Bronchial smooth muscle cell (primary cell): ENCODE data around the gene DDX39B. TPM values are rescaled to one million over a fixed set of nuclear protein-coding genes. Genes with fewer than 3 reads are reported as not detected.

Source experiments
- total RNA-seq: library from RNA; depleted of rRNA; stranded (reverse); fragments of >200 nt; gene quantifications from 2 replicates; pipeline ENCODE4 v1.2.1, GENCODE V29; 2014

Gene DDX39B
- 324 and 339 TPM in 2 replicates for total RNA-seq

GRCh38 chr6:31541658-31542521, at the start of gene DDX39B:
TSS of gene DDX39B (minus strand) at chr6:31542003. CDS start at chr6:31540532, 1,471 bp downstream.

GRCh38 chr6:31586008-31586407, 44.2 kb upstream of the DDX39B start, which contains the start of gene LST1:
TSS of gene LST1 (plus strand) at chr6:31586277. CDS start at chr6:31587300, 1,023 bp downstream.

GRCh38 chr6:31582230-31582643, 40.4 kb upstream of the DDX39B start, which contains the start of gene LTB:
TSS of gene LTB (minus strand) at chr6:31582424. CDS start at chr6:31582417, 7 bp downstream.

GRCh38 chr6:31575335-31575901, 33.6 kb upstream of the DDX39B start, which contains the start of gene TNF:
TSS of gene TNF (plus strand) at chr6:31575565. CDS start at chr6:31575742, 177 bp downstream.

GRCh38 chr6:31572041-31572911, 30.5 kb upstream of the DDX39B start, which contains the start of gene LTA:
TSS of gene LTA (plus strand) at chr6:31572289. CDS start at chr6:31572743, 454 bp downstream.

GRCh38 chr6:31546958-31547726, 5.3 kb upstream of the DDX39B start, which contains the start of gene NFKBIL1:
TSS of gene NFKBIL1 (plus strand) at chr6:31547608. CDS start at chr6:31547695, 87 bp downstream.

GRCh38 chr6:31546339-31546957, 4.6 kb upstream of the DDX39B start, which contains the start of gene ATP6V1G2:
TSS of gene ATP6V1G2 (minus strand) at chr6:31546608. CDS start at chr6:31546559, 49 bp downstream.

GRCh38 chr6:31528821-31529328, 12.9 kb downstream of the DDX39B start, which contains the start of gene MCCD1:
TSS of gene MCCD1 (plus strand) at chr6:31528962. CDS start at chr6:31529015, 53 bp downstream.

GRCh38 chr6:31497531-31498476, 44.0 kb downstream of the DDX39B start, which contains the start of gene MICB:
TSS of gene MICB (plus strand) at chr6:31498145. CDS start at chr6:31498194, 49 bp downstream.

Other genes with a start within 250 kb of the DDX39B start
- gene HLA-B, start 184.8 kb downstream of the DDX39B start, total RNA-seq, result 124 and 192 TPM in 2 replicates
- gene MICA, start 138.4 kb downstream of the DDX39B start, total RNA-seq, result 46.5 and 68.6 TPM in 2 replicates
- 3.1 and 6.1 TPM in 2 replicates for gene MICB, start 43.9 kb downstream of the DDX39B start, total RNA-seq
- not detected in 2 replicates for gene MCCD1, start 13.0 kb downstream of the DDX39B start, total RNA-seq
- gene ATP6V1G2, start 4.6 kb upstream of the DDX39B start, total RNA-seq, result 8.9 and 10.4 TPM in 2 replicates
- gene NFKBIL1, start 5.6 kb upstream of the DDX39B start, total RNA-seq, result 32.9 and 39.4 TPM in 2 replicates
- gene LTA, start 30.3 kb upstream of the DDX39B start, total RNA-seq, result not detected in 2 replicates
- gene TNF, start 33.6 kb upstream of the DDX39B start, total RNA-seq, result not detected in 2 replicates
- not detected in 2 replicates for gene LTB, start 40.4 kb upstream of the DDX39B start, total RNA-seq
- 0.09 and 0.32 TPM in 2 replicates for gene LST1, start 44.3 kb upstream of the DDX39B start, total RNA-seq
- gene NCR3, start 51.0 kb upstream of the DDX39B start, total RNA-seq, result not detected in 2 replicates
- not detected in 2 replicates for gene AIF1, start 73.2 kb upstream of the DDX39B start, total RNA-seq
- 18.4 and 18.6 TPM in 2 replicates for gene PRRC2A, start 78.7 kb upstream of the DDX39B start, total RNA-seq
- gene BAG6, start 110.7 kb upstream of the DDX39B start, total RNA-seq, result 81.1 and 90.6 TPM in 2 replicates
- gene APOM, start 113.9 kb upstream of the DDX39B start, total RNA-seq, result 1.6 and 1.8 TPM in 2 replicates
- gene C6orf47, start 118.8 kb upstream of the DDX39B start, total RNA-seq, result 16.9 and 19.9 TPM in 2 replicates
- 12.2 and 14.3 TPM in 2 replicates for gene GPANK1, start 123.0 kb upstream of the DDX39B start, total RNA-seq
- gene CSNK2B, start 124.1 kb upstream of the DDX39B start, total RNA-seq, result 70.2 and 83.9 TPM in 2 replicates
- gene LY6G5B, start 128.0 kb upstream of the DDX39B start, total RNA-seq, result 2.2 and 4.0 TPM in 2 replicates
- gene LY6G5C, start 139.1 kb upstream of the DDX39B start, total RNA-seq, result 0.09 and 0.63 TPM in 2 replicates
- gene ABHD16A, start 161.3 kb upstream of the DDX39B start, total RNA-seq, result 54.5 and 96.4 TPM in 2 replicates
- not detected in 2 replicates for gene LY6G6F, start 164.9 kb upstream of the DDX39B start, total RNA-seq
- 0.47 TPM in 1 of 2 replicates, not detected in the other for gene LY6G6D, start 173.3 kb upstream of the DDX39B start, total RNA-seq
- gene LY6G6C, start 179.7 kb upstream of the DDX39B start, total RNA-seq, result not detected in 2 replicates
- gene MPIG6B, start 181.4 kb upstream of the DDX39B start, total RNA-seq, result not detected in 2 replicates
- 152 and 207 TPM in 2 replicates for gene DDAH2, start 187.3 kb upstream of the DDX39B start, total RNA-seq
- 521 and 664 TPM in 2 replicates for gene CLIC1, start 194.5 kb upstream of the DDX39B start, total RNA-seq
- 2.7 and 3.6 TPM in 2 replicates for gene MSH5, start 198.0 kb upstream of the DDX39B start, total RNA-seq
- 0.26 and 1.3 TPM in 2 replicates for gene SAPCD1, start 220.7 kb upstream of the DDX39B start, total RNA-seq
- 0.79 and 0.86 TPM in 2 replicates for gene VWA7, start 235.3 kb upstream of the DDX39B start, total RNA-seq